ENCODE results near the gene HPN. TPM values are rescaled to one million over a fixed set of nuclear protein-coding genes. Genes with fewer than 3 reads are reported as not detected.

The HPN gene
- total and polyA plus RNA-seq, 2 of the 13 experiments (the other 11 are each of a cell fraction or from before 2014, with no cell fraction given), result 46.7 to 261 TPM

DNA sequence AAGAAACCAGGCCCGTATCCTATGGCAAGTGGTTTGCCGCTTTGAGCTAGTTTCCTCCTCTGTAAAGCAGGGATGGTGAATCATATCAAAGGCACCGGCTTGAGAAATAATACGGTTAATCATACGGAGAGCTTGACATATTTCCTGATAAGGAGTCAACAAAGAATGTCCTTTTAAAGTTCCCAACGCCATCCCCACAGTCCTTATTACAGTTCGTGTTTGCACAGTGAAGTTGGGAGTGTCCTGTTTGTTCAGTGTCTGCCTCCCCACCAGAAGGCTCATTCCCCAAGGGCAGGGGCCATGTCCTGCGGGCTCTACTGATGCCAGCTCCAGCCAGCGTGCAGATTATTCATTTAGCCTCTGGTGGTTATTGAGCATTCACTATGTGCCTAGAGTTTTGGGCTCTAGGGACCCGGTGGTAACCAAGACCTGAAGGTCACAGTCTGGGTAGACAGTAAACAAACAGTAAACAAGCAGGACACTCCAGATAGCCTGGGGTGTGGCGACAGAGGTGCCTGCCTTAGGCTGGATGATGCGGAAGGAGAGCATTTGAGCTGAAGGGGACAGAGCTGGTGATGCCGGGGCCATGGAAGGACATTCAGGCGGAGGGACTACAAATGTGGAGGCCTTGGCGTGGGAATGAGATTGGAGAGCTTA is 35.1 kb upstream of the HPN start (continued):
- TF ChIP-seq ZNF205 (CRISPR knock-in tag; IDR thresholded peaks at IDR 0.05) (peak; percentile 39), ZNF207 (IDR thresholded peaks at IDR 0.05; ENCODE audit: borderline replicate concordance) (no peak), GZF1 (CRISPR knock-in tag; IDR thresholded peaks at IDR 0.05) (no peak; the same call in 1 of the 2 replicates), ZNF678 (CRISPR knock-in tag; IDR thresholded peaks at IDR 0.05) (no peak), THAP11 (CRISPR knock-in tag; IDR thresholded peaks at IDR 0.05) (peak; percentile 75), TGIF2 (CRISPR knock-in tag; IDR thresholded peaks at IDR 0.05) (peak; percentile 93), RXRA (CRISPR knock-in tag; IDR thresholded peaks at IDR 0.05) (peak; percentile 90), ZNF124 (CRISPR knock-in tag; IDR thresholded peaks at IDR 0.05) (0 out of 2 replicates have a peak, but pooled peaks have one; percentile 78), MEIS2 (CRISPR knock-in tag; IDR thresholded peaks at IDR 0.05) (peak; percentile 94), THYN1 (CRISPR knock-in tag; IDR thresholded peaks at IDR 0.05; ENCODE audit: borderline replicate concordance, low read depth) (no peak), ZNF761 (CRISPR knock-in tag; conservative IDR thresholded peaks at IDR 0.05) (peak; percentile 82), AGO1 (IDR thresholded peaks at IDR 0.05; ENCODE audit: low read depth, low read length, poor library complexity, severe bottlenecking) (no peak), ZNF292 (CRISPR knock-in tag; IDR thresholded peaks at IDR 0.05; ENCODE audit: borderline replicate concordance, low read depth) (peak; percentile 65; the same call in 1 of the 2 replicates), SALL1 (CRISPR knock-in tag; IDR thresholded peaks at IDR 0.05) (peak; percentile 96), FOXP1 (IDR thresholded peaks at IDR 0.05) (no peak), FOXP1 (CRISPR knock-in tag; IDR thresholded peaks at IDR 0.05) (peak; percentile 80), FOXM1 (CRISPR knock-in tag; IDR thresholded peaks at IDR 0.05) (no peak), ERF (CRISPR knock-in tag; IDR thresholded peaks at IDR 0.05) (peak; percentile 42; the same call in 1 of the 2 replicates), TARDBP (CRISPR knock-in tag; IDR thresholded peaks at IDR 0.05) (peak; percentile 79), CBFB (CRISPR knock-in tag; IDR thresholded peaks at IDR 0.05) (peak; percentile 87), ZNF776 (CRISPR knock-in tag; IDR thresholded peaks at IDR 0.05) (0 out of 2 replicates have a peak, but pooled peaks have one; percentile 14), ZNF44 (CRISPR knock-in tag; IDR thresholded peaks at IDR 0.05) (peak; percentile 79; the same call in 1 of the 2 replicates)
- TF ChIP-seq, protein P1, sequence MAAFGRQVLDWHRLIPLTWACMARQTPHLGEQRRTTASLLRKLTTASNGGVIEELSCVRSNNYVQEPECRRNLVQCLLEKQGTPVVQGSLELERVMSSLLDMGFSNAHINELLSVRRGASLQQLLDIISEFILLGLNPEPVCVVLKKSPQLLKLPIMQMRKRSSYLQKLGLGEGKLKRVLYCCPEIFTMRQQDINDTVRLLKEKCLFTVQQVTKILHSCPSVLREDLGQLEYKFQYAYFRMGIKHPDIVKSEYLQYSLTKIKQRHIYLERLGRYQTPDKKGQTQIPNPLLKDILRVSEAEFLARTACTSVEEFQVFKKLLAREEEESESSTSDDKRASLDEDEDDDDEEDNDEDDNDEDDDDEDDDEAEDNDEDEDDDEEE (CRISPR knock-in tag; IDR thresholded peaks at IDR 0.05), result no peak
- TF ChIP-seq, protein P2, sequence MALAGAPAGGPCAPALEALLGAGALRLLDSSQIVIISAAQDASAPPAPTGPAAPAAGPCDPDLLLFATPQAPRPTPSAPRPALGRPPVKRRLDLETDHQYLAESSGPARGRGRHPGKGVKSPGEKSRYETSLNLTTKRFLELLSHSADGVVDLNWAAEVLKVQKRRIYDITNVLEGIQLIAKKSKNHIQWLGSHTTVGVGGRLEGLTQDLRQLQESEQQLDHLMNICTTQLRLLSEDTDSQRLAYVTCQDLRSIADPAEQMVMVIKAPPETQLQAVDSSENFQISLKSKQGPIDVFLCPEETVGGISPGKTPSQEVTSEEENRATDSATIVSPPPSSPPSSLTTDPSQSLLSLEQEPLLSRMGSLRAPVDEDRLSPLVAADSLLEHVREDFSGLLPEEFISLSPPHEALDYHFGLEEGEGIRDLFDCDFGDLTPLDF (CRISPR knock-in tag; IDR thresholded peaks at IDR 0.05), result no peak
- TF ChIP-seq, protein P3, sequence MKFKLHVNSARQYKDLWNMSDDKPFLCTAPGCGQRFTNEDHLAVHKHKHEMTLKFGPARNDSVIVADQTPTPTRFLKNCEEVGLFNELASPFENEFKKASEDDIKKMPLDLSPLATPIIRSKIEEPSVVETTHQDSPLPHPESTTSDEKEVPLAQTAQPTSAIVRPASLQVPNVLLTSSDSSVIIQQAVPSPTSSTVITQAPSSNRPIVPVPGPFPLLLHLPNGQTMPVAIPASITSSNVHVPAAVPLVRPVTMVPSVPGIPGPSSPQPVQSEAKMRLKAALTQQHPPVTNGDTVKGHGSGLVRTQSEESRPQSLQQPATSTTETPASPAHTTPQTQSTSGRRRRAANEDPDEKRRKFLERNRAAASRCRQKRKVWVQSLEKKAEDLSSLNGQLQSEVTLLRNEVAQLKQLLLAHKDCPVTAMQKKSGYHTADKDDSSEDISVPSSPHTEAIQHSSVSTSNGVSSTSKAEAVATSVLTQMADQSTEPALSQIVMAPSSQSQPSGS (CRISPR knock-in tag; IDR thresholded peaks at IDR 0.05), result peak; percentile 82; the same call in 1 of the 2 replicates
- TF ChIP-seq, protein P4, sequence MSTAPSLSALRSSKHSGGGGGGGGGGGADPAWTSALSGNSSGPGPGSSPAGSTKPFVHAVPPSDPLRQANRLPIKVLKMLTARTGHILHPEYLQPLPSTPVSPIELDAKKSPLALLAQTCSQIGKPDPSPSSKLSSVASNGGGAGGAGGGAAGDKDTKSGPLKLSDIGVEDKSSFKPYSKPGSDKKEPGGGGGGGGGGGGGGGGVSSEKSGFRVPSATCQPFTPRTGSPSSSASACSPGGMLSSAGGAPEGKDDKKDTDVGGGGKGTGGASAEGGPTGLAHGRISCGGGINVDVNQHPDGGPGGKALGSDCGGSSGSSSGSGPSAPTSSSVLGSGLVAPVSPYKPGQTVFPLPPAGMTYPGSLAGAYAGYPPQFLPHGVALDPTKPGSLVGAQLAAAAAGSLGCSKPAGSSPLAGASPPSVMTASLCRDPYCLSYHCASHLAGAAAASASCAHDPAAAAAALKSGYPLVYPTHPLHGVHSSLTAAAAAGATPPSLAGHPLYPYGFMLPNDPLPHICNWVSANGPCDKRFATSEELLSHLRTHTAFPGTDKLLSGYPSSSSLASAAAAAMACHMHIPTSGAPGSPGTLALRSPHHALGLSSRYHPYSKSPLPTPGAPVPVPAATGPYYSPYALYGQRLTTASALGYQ (CRISPR knock-in tag; IDR thresholded peaks at IDR 0.05), result peak; percentile 99
